H1 (cell line): Measurements from ENCODE around the gene ASXL1. TPM values are rescaled to one million over a fixed set of nuclear protein-coding genes. Genes with fewer than 3 reads are reported as not detected.

Experiments used
- CTCF ChIA-PET: fragments of 300-600 bp; sonication (Branson Sonifier 250); formaldehyde crosslinking; loops from one replicate; lab custom pipeline; 2021; ENCODE audit not compliant: partially characterized antibody; lab: Charles Lee
- POLR2A ChIA-PET: fragments of 300-600 bp; sonication (Branson Sonifier 250); formaldehyde crosslinking; loops from one replicate; lab custom pipeline; 2021; ENCODE audit warnings: inconsistent platforms; ENCODE audit not compliant: partially characterized antibody; lab: Charles Lee
- DNase-seq, 2 experiments: peaks; one replicate each; pipeline versions ENCODE4 v3.0.0 to v3.0.0-alpha.2; 2010 to 2022; ENCODE audit warnings: low spot score in 2 of 2, low read depth in 1 of 2, mixed read lengths in 1 of 2
- FAIRE-seq: peaks from 2 replicates; lab custom pipeline; 2011; peaks lifted over from hg19 to GRCh38; lab: Jason Lieb, UNC
- H2AFZ ChIP-seq: 2 replicates; pipeline ENCODE4 v1.8.1; 2012; ENCODE audit warnings: low read length, inconsistent platforms
- H2AK5ac ChIP-seq: 2 replicates; pipeline ENCODE4 v1.6.1; 2013; ENCODE audit warnings: low read depth, low read length
- H2BK120ac ChIP-seq: replicated peaks from 2 replicates; pipeline ENCODE3; 2013; ENCODE audit warnings: low read depth, low read length, inconsistent platforms
- H2BK12ac ChIP-seq: 2 replicates; pipeline ENCODE4 v1.6.1; 2013; ENCODE audit warnings: low read depth, low read length
- H2BK15ac ChIP-seq: 2 replicates; pipeline ENCODE4 v1.6.1; 2013; ENCODE audit warnings: low read length
- H2BK20ac ChIP-seq: 2 replicates; pipeline ENCODE4 v1.6.1; 2013; ENCODE audit warnings: low read length
- H2BK5ac ChIP-seq: 2 replicates; pipeline ENCODE4 v1.6.1; 2013; ENCODE audit warnings: low read depth, low read length
- H3K14ac ChIP-seq: 2 replicates; pipeline ENCODE4 v1.6.1; 2013; ENCODE audit warnings: inconsistent platforms; ENCODE audit not compliant: insufficient read length
- H3K18ac ChIP-seq: 2 replicates; pipeline ENCODE4 v1.6.1; 2013; ENCODE audit warnings: low read length; ENCODE audit errors: extremely low read depth
- H3K23ac ChIP-seq: 2 replicates; pipeline ENCODE4 v1.6.1; 2013; ENCODE audit warnings: inconsistent platforms; ENCODE audit not compliant: insufficient read length
- H3K23me2 ChIP-seq: 2 replicates; pipeline ENCODE4 v1.6.1; 2013; ENCODE audit warnings: low read depth, low read length
- H3K27ac ChIP-seq: 2 replicates; pipeline ENCODE4 v1.6.1; 2011; ENCODE audit warnings: low read depth, low read length, inconsistent platforms
- H3K27me3 ChIP-seq, 4 experiments: replicated peaks in 1 of 4; 1 replicate in 1 of 4; 2 replicates in 3 of 4; pipeline versions ENCODE4 v1.6.1 to v1.8.1; 2011 to 2013; ENCODE audit warnings: low read length in 3 of 4, mild to moderate bottlenecking in 3 of 4, inconsistent platforms in 2 of 4, mixed read lengths in 2 of 4, moderate library complexity in 1 of 4; ENCODE audit not compliant: control insufficient read depth in 3 of 4, insufficient read depth in 3 of 4; ENCODE audit errors: extremely low read depth in 1 of 4
- H3K36me3 ChIP-seq, 4 experiments: 2 replicates each; pipeline versions ENCODE4 v1.6.1 to v1.8.1; 2011 to 2013; ENCODE audit warnings: mild to moderate bottlenecking in 4 of 4, low read length in 3 of 4, moderate library complexity in 2 of 4, control low read depth in 1 of 4, inconsistent platforms in 1 of 4; ENCODE audit not compliant: insufficient read depth in 4 of 4, control insufficient read depth in 2 of 4
- H3K4ac ChIP-seq: replicated peaks from 2 replicates; pipeline ENCODE3; 2013; ENCODE audit warnings: low read length, low read depth, mixed read lengths, inconsistent platforms; ENCODE audit not compliant: insufficient read length
- H3K4me1 ChIP-seq, 4 experiments: replicated peaks in 1 of 4; 1 replicate in 1 of 4; 2 replicates in 3 of 4; pipeline versions ENCODE4 v1.6.1 to v1.8.1; 2011 to 2013; ENCODE audit warnings: low read length in 3 of 4, inconsistent platforms in 2 of 4, mixed read lengths in 1 of 4; ENCODE audit not compliant: insufficient read depth in 4 of 4, control insufficient read depth in 3 of 4
- H3K4me2 ChIP-seq, 2 experiments: 2 replicates each; pipeline versions ENCODE4 v1.6.1 to v1.8.1; 2011 to 2013; ENCODE audit warnings: low read depth in 2 of 2, low read length in 2 of 2, control low read depth in 1 of 2, inconsistent platforms in 1 of 2, mild to moderate bottlenecking in 1 of 2; ENCODE audit not compliant: insufficient read depth in 1 of 2
- H3K4me3 ChIP-seq, 4 experiments: fragments of 200-600, 300-600 bp in 1 of 4; sonication (generic), shearing (Covaris generic), sonication (Bioruptor Twin) in 1 of 4; 2 replicates each; pipeline versions ENCODE4 v1.5.1 to v1.8.1; 2011 to 2016; ENCODE audit warnings: low read length in 4 of 4, low read depth in 3 of 4, control low read depth in 2 of 4, inconsistent platforms in 2 of 4, mild to moderate bottlenecking in 2 of 4, mixed read lengths in 1 of 4, moderate library complexity in 1 of 4; ENCODE audit not compliant: insufficient read depth in 2 of 4; ENCODE audit errors: extremely low read depth in 1 of 4
- H3K56ac ChIP-seq: replicated peaks from 2 replicates; pipeline ENCODE3; 2013; ENCODE audit warnings: low read depth, mild to moderate bottlenecking, mixed read lengths, low read length, inconsistent platforms; ENCODE audit not compliant: insufficient read length
- H3K79me1 ChIP-seq: 2 replicates; pipeline ENCODE4 v1.6.1; 2013; ENCODE audit warnings: low read depth, low read length, control low read depth
- H3K79me2 ChIP-seq, 2 experiments: 2 replicates each; pipeline versions ENCODE4 v1.6.1 to v1.8.1; 2012 to 2013; ENCODE audit warnings: low read length in 2 of 2, mild to moderate bottlenecking in 2 of 2, inconsistent platforms in 1 of 2; ENCODE audit not compliant: insufficient read depth in 2 of 2, control insufficient read depth in 1 of 2
- H3K9ac ChIP-seq, 4 experiments: replicated peaks in 1 of 4; 1 replicate in 1 of 4; 2 replicates in 3 of 4; pipeline versions ENCODE4 v1.6.1 to v1.8.1; 2011 to 2013; ENCODE audit warnings: low read depth in 3 of 4, low read length in 3 of 4, control low read depth in 2 of 4, mild to moderate bottlenecking in 2 of 4, moderate library complexity in 2 of 4, inconsistent platforms in 1 of 4; ENCODE audit errors: extremely low read depth in 1 of 4
- H3K9me3 ChIP-seq, 2 experiments: 2 replicates each; pipeline versions ENCODE4 v1.6.1 to v1.8.1; 2012 to 2013; ENCODE audit warnings: mild to moderate bottlenecking in 2 of 2, moderate library complexity in 2 of 2, control low read depth in 1 of 2, inconsistent platforms in 1 of 2, low read depth in 1 of 2, low read length in 1 of 2, mixed read lengths in 1 of 2; ENCODE audit not compliant: insufficient read depth in 2 of 2
- H4K20me1 ChIP-seq, 2 experiments: replicated peaks in 1 of 2; 2 replicates each; pipeline versions ENCODE3 to v1.8.1; 2011 to 2013; ENCODE audit warnings: inconsistent platforms in 2 of 2, low read length in 2 of 2, mild to moderate bottlenecking in 1 of 2; ENCODE audit not compliant: insufficient read depth in 2 of 2, control insufficient read depth in 1 of 2
- H4K5ac ChIP-seq: 2 replicates; pipeline ENCODE4 v1.6.1; 2013; ENCODE audit warnings: low read length, low read depth, mixed read lengths, inconsistent platforms; ENCODE audit not compliant: insufficient read length
- H4K8ac ChIP-seq: 2 replicates; pipeline ENCODE4 v1.8.0; 2013; ENCODE audit warnings: mild to moderate bottlenecking, moderate library complexity, low read length, inconsistent platforms; ENCODE audit not compliant: insufficient read depth; ENCODE audit errors: extremely low read depth
- H4K91ac ChIP-seq: replicated peaks from 2 replicates; pipeline ENCODE3; 2013; ENCODE audit warnings: low read length, mixed read lengths, inconsistent platforms; ENCODE audit not compliant: insufficient read length
- CBX5 ChIP-seq: fragments of 300-800, 300-1000 bp; sonication (generic); IDR thresholded peaks from 2 replicates; pipeline ENCODE4 v1.7.1; 2016; ENCODE audit warnings: antibody characterized with exemption, low read length, low read depth
- HDAC6 ChIP-seq: IDR thresholded peaks from one replicate; pipeline ENCODE4 v1.7.1; 2012; ENCODE audit warnings: low read depth, mild to moderate bottlenecking, inconsistent platforms, low read length, moderate library complexity
- JUN ChIP-seq: IDR thresholded peaks from 2 replicates; pipeline ENCODE4 v1.6.1; 2011; ENCODE audit warnings: low read depth, mild to moderate bottlenecking, improper control_type of control experiment, low read length
- MAFK ChIP-seq: IDR thresholded peaks from 2 replicates; pipeline ENCODE4 v1.6.1; 2012; ENCODE audit warnings: low read depth, mild to moderate bottlenecking, improper control_type of control experiment, low read length
- NANOG ChIP-seq: IDR thresholded peaks from 2 replicates; pipeline ENCODE4 v1.6.1; 2011; ENCODE audit warnings: low read length, low read depth, mild to moderate bottlenecking, inconsistent platforms; ENCODE audit not compliant: insufficient read depth, poor library complexity, severe bottlenecking
- PHF8 ChIP-seq: fragments of 200-600 bp; sonication (generic); conservative IDR thresholded peaks from 2 replicates; pipeline ENCODE4 v1.7.1; 2012; ENCODE audit warnings: low read depth, mild to moderate bottlenecking, inconsistent platforms, low read length, moderate library complexity
- SAP30 ChIP-seq: fragments of 300-600 bp; sonication (generic); IDR thresholded peaks from 2 replicates; pipeline ENCODE4 v1.7.1; 2012; ENCODE audit warnings: low read length, moderate library complexity, mild to moderate bottlenecking, inconsistent platforms; ENCODE audit not compliant: insufficient read depth, insufficient replicate concordance
- WGBS, 2 experiments: shearing (Covaris generic) in 1 of 2; methylation state at CpG; one replicate each; pipeline versions ENCODE4 v1.1.6 to v1.1.7; 2013 to 2015; ENCODE audit warnings: low lambda C conversion rate in 2 of 2, mixed read lengths in 2 of 2, inconsistent platforms in 1 of 2, low coverage in 1 of 2, missing lambda C conversion rate in 1 of 2; ENCODE audit not compliant: insufficient replicate concordance in 2 of 2, insufficient coverage in 1 of 2, insufficient read length in 1 of 2; ENCODE audit errors: extremely low coverage in 1 of 2, missing lambda C conversion rate in 1 of 2; 5-methylcytosine and 5-hydroxymethylcytosine counted together
- polyA plus RNA-seq, 7 experiments: library from polyadenylated mRNA; depleted of rRNA in 3 of 7; stranded (reverse) in 5 of 7; unstranded in 2 of 7; fragments of >200 nt in 5 of 7; fragments of 200-250 nt in 2 of 7; gene quantifications; 1 replicate in 5 of 7; 2 replicates in 1 of 7; 4 replicates in 1 of 7; pipeline versions ENCODE4 v1.2.1 to v1.2.3, GENCODE V29; 2011 to 2013; ENCODE audit warnings: missing spikeins in 2 of 7, mixed read lengths in 2 of 7
- total RNA-seq: library from RNA; stranded (reverse); fragmentation: NEBNext Ultra II Directional; extraction: Animal tissue kit (Norgen Biotek cat#: 25700); gene quantifications from 2 replicates; pipeline ENCODE4 v1.2.1, GENCODE V29; 2021

The ASXL1 gene
- total and polyA plus RNA-seq, 2 of the 8 experiments (the other 6 are each of a cell fraction or from before 2014, with no cell fraction given): 10.6 to 26.5 TPM

DNA sequence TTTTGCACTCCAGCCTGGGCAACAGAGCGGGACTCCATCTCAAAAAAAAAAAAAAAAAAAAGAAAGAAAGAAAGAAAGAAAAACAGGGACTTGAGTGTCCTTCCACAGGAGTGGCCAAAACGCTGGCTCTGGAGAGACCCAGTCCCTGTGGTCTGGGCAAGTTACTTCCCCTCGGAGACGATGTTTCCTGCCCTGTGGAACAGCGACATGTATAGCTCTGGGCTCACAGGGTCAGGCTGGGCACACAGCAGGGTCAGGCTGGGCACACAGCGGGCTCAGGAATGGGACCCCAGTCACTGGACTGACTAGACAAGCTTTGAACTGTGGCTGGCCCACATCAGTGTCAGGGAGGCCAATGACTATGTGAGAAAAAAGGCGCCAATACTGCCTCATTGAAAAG is 110.7 kb downstream of the ASXL1 start:
- Histone ChIP-seq H3K4me3 (no peak overlapping the region), H3K79me1 (peaks cover 15% of the 10 kb centered on the region), H3K79me2 (peaks cover 0 to 33% of the 10 kb centered on the region in 2 experiments; a peak in 1 of 4 replicates), H2AFZ (no peak overlapping the region), H3K9me3 (no peaks in the 10 kb centered on the region), H3K4me2 (no peak overlapping the region), H3K27me3 (no peaks in the 10 kb centered on the region), H2BK20ac (no peak overlapping the region), H3K27ac (no peak overlapping the region), H2AK5ac (no peak overlapping the region; the same call in 1 of the 2 replicates), H3K4ac (no peak overlapping the region), H3K23ac (no peak overlapping the region), H4K8ac (no peak overlapping the region), H4K91ac (no peak overlapping the region), H2BK5ac (no peak overlapping the region; the same call in 1 of the 2 replicates), H4K20me1 (peaks cover 24 to 30% of the 10 kb centered on the region in 2 experiments), H3K4me1 (peaks cover 0 to 31% (median 21%) of the 10 kb centered on the region in 4 experiments; a peak in 6 of 7 replicates), H2BK120ac (no peak overlapping the region), H3K18ac (no peak overlapping the region), H3K23me2 (no peaks in the 10 kb centered on the region), H2BK15ac (no peak overlapping the region), H4K5ac (no peak overlapping the region), H3K9ac (no peak overlapping the region), H3K14ac (no peak overlapping the region), H2BK12ac (no peak overlapping the region), H3K36me3 (peaks cover 0 to 3% (median 0%) of the 10 kb centered on the region in 4 experiments; a peak in 2 of 8 replicates), H3K56ac (no peak overlapping the region)
- CTCF ChIA-PET: interaction anchor here (0.5 to 4.6 kb wide), 8 partner anchors 11 to 750 kb away, joined by 3 to 19 read pairs (median 4); no protein-coding TSS in a partner anchor
- TF ChIP-seq PHF8 (no peak), SAP30 (no peak), JUN (no peak), CBX5 (no peak), MAFK (no peak), HDAC6 (no peak), NANOG (no peak)
- WGBS, 2 experiments: 98% methylated on average over 5 of the region's 7 CpGs; no CpG with 5 or more reads in 1 of the 2 experiments
- POLR2A ChIA-PET: interaction anchor here (2.4 to 4.1 kb wide), 2 partner anchors 11 to 15 kb away, joined by 6 to 21 read pairs; no protein-coding TSS in a partner anchor
- DNase-seq (no peak), FAIRE-seq (no peak)
